HUES48 (cell line): Measurements from ENCODE around the gene KIAA1755.
"Not testable (repeated sequence)": the region's sequence is repeated elsewhere in the genome, so short reads cannot be mapped to it uniquely, and the experiment has no call there.

ENCODE experiments used
- H3K27ac ChIP-seq: one replicate; pipeline ENCODE4 v1.7.0; 2013; ENCODE audit warnings: low read depth, low read length, inconsistent platforms
- H3K27me3 ChIP-seq: 2 replicates; pipeline ENCODE4 v1.6.1; 2013; ENCODE audit warnings: mild to moderate bottlenecking, low read length; ENCODE audit not compliant: control insufficient read depth, insufficient read depth
- H3K36me3 ChIP-seq: 2 replicates; pipeline ENCODE4 v1.6.1; 2013; ENCODE audit warnings: low read length; ENCODE audit not compliant: control insufficient read depth, insufficient read depth
- H3K4me1 ChIP-seq: 2 replicates; pipeline ENCODE4 v1.6.1; 2013; ENCODE audit warnings: mild to moderate bottlenecking, low read length; ENCODE audit not compliant: control insufficient read depth, insufficient read depth
- H3K4me3 ChIP-seq: 2 replicates; pipeline ENCODE4 v1.5.1; 2013; ENCODE audit warnings: mild to moderate bottlenecking, low read depth, low read length
- H3K9ac ChIP-seq: 2 replicates; pipeline ENCODE4 v1.6.1; 2013; ENCODE audit warnings: mild to moderate bottlenecking, low read depth, low read length, moderate library complexity
- H3K9me3 ChIP-seq: 2 replicates; pipeline ENCODE4 v1.6.1; 2013; ENCODE audit warnings: low read length; ENCODE audit not compliant: control insufficient read depth, insufficient read depth

KIAA1755 gene

GRCh38 chr20:38284893-38285444 is 24.4 kb upstream of the KIAA1755 start:
- no peaks in the 10 kb centered on the region for H3K27me3 ChIP-seq
- H3K9me3 ChIP-seq = no peaks in the 10 kb centered on the region
- H3K27ac ChIP-seq = no peak overlapping the region
- H3K36me3 ChIP-seq = no peaks in the 10 kb centered on the region
- H3K4me3 ChIP-seq = no peak overlapping the region
- peaks cover 5% of the 10 kb centered on the region; the same call in 1 of the 2 replicates for H3K4me1 ChIP-seq
- H3K9ac ChIP-seq = no peak overlapping the region

GRCh38 chr20:38284066-38284650 is 23.6 kb upstream of the KIAA1755 start:
- H3K36me3 ChIP-seq, H3K27ac ChIP-seq, H3K27me3 ChIP-seq, H3K4me3 ChIP-seq, H3K9ac ChIP-seq, H3K9me3 ChIP-seq, H3K4me1 ChIP-seq: not testable (repeated sequence)

- Histone ChIP-seq H3K9ac (no peak overlapping the region), H3K4me3 (no peak overlapping the region), H3K27me3 (no peaks in the 10 kb centered on the region), H3K27ac (no peak overlapping the region), H3K9me3 (no peaks in the 10 kb centered on the region), H3K36me3 (no peaks in the 10 kb centered on the region), H3K4me1 (peaks cover 5% of the 10 kb centered on the region; the same call in 1 of the 2 replicates)
Observed at GRCh38 chr20:38283236-38283635, 22.7 kb upstream of the KIAA1755 start.

GRCh38 chr20:38281176-38281915 is 20.8 kb upstream of the KIAA1755 start:
- H3K27ac ChIP-seq = not testable (repeated sequence)

GRCh38 chr20:38278763-38279162 is 18.2 kb upstream of the KIAA1755 start:
- Histone ChIP-seq H3K9me3 (no peaks in the 10 kb centered on the region), H3K4me1 (0 out of 2 replicates have a peak, but pooled peaks cover 5% of the 10 kb centered on the region), H3K27me3 (no peaks in the 10 kb centered on the region), H3K27ac (no peak overlapping the region), H3K36me3 (no peaks in the 10 kb centered on the region), H3K4me3 (no peak overlapping the region), H3K9ac (no peak overlapping the region)

More at GRCh38 chr20:38281176-38281915, 20.8 kb upstream of the KIAA1755 start:
- H3K36me3 ChIP-seq, H3K9me3 ChIP-seq, H3K27me3 ChIP-seq, H3K9ac ChIP-seq, H3K4me1 ChIP-seq, H3K4me3 ChIP-seq: not testable (repeated sequence)

- Histone ChIP-seq H3K9me3 (no peaks in the 10 kb centered on the region), H3K4me3 (no peak overlapping the region), H3K27me3 (no peaks in the 10 kb centered on the region), H3K36me3 (no peaks in the 10 kb centered on the region), H3K9ac (no peak overlapping the region), H3K4me1 (0 out of 2 replicates have a peak, but pooled peaks cover 5% of the 10 kb centered on the region), H3K27ac (no peak overlapping the region)
Observed at GRCh38 chr20:38278131-38278530, 17.6 kb upstream of the KIAA1755 start.

GRCh38 chr20:38277691-38278090 is 17.2 kb upstream of the KIAA1755 start:
- H3K4me1 ChIP-seq = 0 out of 2 replicates have a peak, but pooled peaks cover 5% of the 10 kb centered on the region
- H3K27me3 ChIP-seq = no peaks in the 10 kb centered on the region
- no peaks in the 10 kb centered on the region for H3K36me3 ChIP-seq
- H3K4me3 ChIP-seq = no peak overlapping the region
- H3K9me3 ChIP-seq = no peaks in the 10 kb centered on the region
- H3K9ac ChIP-seq = no peak overlapping the region
- H3K27ac ChIP-seq = no peak overlapping the region

- H3K4me1 ChIP-seq = 0 out of 2 replicates have a peak, but pooled peaks cover 5% of the 10 kb centered on the region
Observed at GRCh38 chr20:38277285-38277684, 16.8 kb upstream of the KIAA1755 start.

GRCh38 chr20:38275815-38276550 is 15.4 kb upstream of the KIAA1755 start:
- Histone ChIP-seq H3K4me3 (no peak overlapping the region), H3K27ac (no peak overlapping the region), H3K9ac (no peak overlapping the region), H3K9me3 (no peaks in the 10 kb centered on the region), H3K36me3 (no peaks in the 10 kb centered on the region), H3K27me3 (no peaks in the 10 kb centered on the region), H3K4me1 (0 out of 2 replicates have a peak, but pooled peaks cover 5% of the 10 kb centered on the region)

More at GRCh38 chr20:38277285-38277684, 16.8 kb upstream of the KIAA1755 start:
- Histone ChIP-seq H3K9ac (no peak overlapping the region), H3K27ac (no peak overlapping the region), H3K36me3 (no peaks in the 10 kb centered on the region), H3K27me3 (no peaks in the 10 kb centered on the region), H3K9me3 (no peaks in the 10 kb centered on the region), H3K4me3 (no peak overlapping the region)

GRCh38 chr20:38272961-38273360 is 12.4 kb upstream of the KIAA1755 start:
- Histone ChIP-seq H3K4me1 (0 out of 2 replicates have a peak, but pooled peaks cover 5% of the 10 kb centered on the region), H3K36me3 (no peaks in the 10 kb centered on the region), H3K9ac (no peak overlapping the region), H3K4me3 (no peak overlapping the region), H3K27me3 (no peaks in the 10 kb centered on the region), H3K27ac (no peak overlapping the region), H3K9me3 (no peaks in the 10 kb centered on the region)
